ENCODE measurements around the gene CRYZL1.

DNA sequence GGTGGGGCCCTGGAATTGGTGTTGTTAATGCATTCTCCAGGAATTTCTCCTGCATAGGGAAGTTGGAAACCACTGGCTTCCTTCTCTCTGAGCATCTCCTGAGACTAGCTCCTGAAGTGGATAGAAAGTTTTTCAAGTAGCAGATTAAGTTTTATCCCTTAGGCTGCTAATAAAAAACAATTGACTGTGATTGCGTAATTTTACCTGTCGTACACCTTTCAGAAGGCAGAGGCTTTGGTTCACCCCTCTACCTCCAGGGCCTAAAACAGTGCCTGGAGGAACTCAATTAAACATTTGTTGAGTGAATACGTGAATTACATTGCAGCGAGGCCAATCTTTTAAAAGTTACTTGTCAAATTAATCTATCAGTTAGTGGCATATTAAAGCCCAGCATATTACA is 4.2 kb upstream of the CRYZL1 start:
- TF ChIP-seq EZH2 (IDR thresholded peaks at IDR 0.05; ENCODE audit: borderline replicate concordance, low read length) (no peak), CTCF (IDR thresholded peaks at IDR 0.05; ENCODE audit: low read length) (no peak)

Measured in OCI-LY1 (cell line).